Measurements from ENCODE around the gene CCDC93.
"Not testable (repeated sequence)": the region's sequence is repeated elsewhere in the genome, so short reads cannot be mapped to it uniquely, and the experiment has no call there.

CCDC93 gene

DNA sequence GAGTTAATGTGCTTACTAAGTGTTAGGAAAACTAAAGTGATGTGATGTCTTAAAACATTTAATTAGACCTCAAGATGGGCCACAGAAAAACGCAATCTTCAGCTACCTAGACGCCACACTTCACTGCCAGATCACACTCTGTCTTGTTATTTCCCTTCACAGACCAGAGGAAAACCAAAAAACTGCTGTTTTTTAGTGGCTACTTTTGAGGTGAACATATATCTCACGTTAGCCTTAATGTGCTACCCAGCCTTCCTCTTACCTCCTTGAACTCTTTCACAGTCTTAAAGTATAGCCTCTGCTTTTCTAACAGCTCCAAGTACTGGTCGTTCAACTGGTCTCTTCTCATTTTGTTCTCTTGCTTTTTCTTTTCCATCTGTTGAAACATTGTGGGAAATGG lies 83.1 kb downstream of the CCDC93 start:
- no peak for TF ChIP-seq CTCF (IDR thresholded peaks at IDR 0.05; ENCODE audit: insufficient read depth, low read length, poor library complexity, severe bottlenecking)
- DNase-seq (ENCODE audit: extremely low read depth, insufficient read length) = no peak
- Histone ChIP-seq H3K27me3 (replicated peaks; ENCODE audit: control insufficient read depth, insufficient read depth, low read length) (no peaks in the 10 kb centered on the region), H3K36me3 (ENCODE audit: control insufficient read depth, insufficient read depth, low read length) (peaks cover 14% of the 10 kb centered on the region), H3K4me3 (replicated peaks; ENCODE audit: low read depth, low read length) (no peak overlapping the region)

- not testable (repeated sequence) for H3K27me3 ChIP-seq (replicated peaks; ENCODE audit: control insufficient read depth, insufficient read depth, low read length); H3K36me3 ChIP-seq (ENCODE audit: control insufficient read depth, insufficient read depth, low read length); DNase-seq (ENCODE audit: extremely low read depth, insufficient read length); H3K4me3 ChIP-seq (replicated peaks; ENCODE audit: low read depth, low read length)
Observed at GRCh38 chr2:117923471-117923870, 90.4 kb downstream of the CCDC93 start.

DNA sequence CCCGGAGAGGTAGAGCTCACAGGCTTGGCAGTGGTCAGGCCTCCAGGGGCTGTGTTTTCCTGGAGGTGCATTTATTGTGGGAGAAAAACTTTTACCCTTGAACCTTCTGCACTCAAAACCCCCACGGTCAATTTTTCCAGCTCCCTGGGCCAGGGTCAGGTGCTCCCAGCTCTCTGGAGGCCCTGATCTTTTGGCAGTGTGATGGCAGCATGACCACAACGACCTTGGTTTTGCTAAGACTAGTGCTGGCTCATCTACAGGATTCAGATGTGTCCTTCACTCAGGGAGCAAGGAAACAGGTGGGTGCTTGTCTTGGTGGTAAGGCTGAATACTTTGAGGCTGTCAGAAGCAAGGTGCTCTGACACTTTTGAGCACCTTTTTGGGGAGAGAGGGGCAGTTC lies 92.3 kb downstream of the CCDC93 start:
- no peak for DNase-seq (ENCODE audit: extremely low read depth, insufficient read length)
- H3K4me3 ChIP-seq (replicated peaks; ENCODE audit: low read depth, low read length) = no peak overlapping the region
- no peaks in the 10 kb centered on the region for H3K27me3 ChIP-seq (replicated peaks; ENCODE audit: control insufficient read depth, insufficient read depth, low read length)
- TF ChIP-seq CTCF (IDR thresholded peaks at IDR 0.05; ENCODE audit: insufficient read depth, low read length, poor library complexity, severe bottlenecking) = no peak
- H3K36me3 ChIP-seq (ENCODE audit: control insufficient read depth, insufficient read depth, low read length) = peaks cover 8% of the 10 kb centered on the region

DNA sequence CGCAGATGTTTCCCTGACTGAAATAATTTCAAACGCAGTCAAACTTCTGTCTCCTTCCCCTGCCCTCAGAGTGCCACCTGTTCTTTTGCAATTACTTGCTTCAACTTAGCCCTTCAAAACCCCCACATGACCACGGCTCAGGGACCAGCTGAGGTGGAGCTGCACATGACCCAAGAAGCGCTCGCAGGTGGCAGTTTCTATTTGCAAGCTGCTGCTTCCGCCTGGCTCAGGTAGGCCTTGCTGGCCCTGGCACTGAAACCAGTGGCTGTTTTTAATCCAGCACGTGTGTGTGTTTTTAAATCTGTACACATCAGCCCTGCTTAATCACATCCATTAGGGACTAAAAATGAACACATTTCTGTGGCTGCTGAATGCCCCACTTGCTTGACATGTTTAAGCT lies 95.3 kb downstream of the CCDC93 start:
- TF ChIP-seq CTCF (IDR thresholded peaks at IDR 0.05; ENCODE audit: insufficient read depth, low read length, poor library complexity, severe bottlenecking) = no peak
- H3K4me3 ChIP-seq (replicated peaks; ENCODE audit: low read depth, low read length) = no peak overlapping the region
- DNase-seq (ENCODE audit: extremely low read depth, insufficient read length) = no peak
- H3K27me3 ChIP-seq (replicated peaks; ENCODE audit: control insufficient read depth, insufficient read depth, low read length) = no peaks in the 10 kb centered on the region
- peaks cover 8% of the 10 kb centered on the region for H3K36me3 ChIP-seq (ENCODE audit: control insufficient read depth, insufficient read depth, low read length)

GRCh38 chr2:117917223-117917917 lies 96.5 kb downstream of the CCDC93 start:
- Histone ChIP-seq H3K36me3 (ENCODE audit: control insufficient read depth, insufficient read depth, low read length) (peaks cover 8% of the 10 kb centered on the region), H3K27me3 (replicated peaks; ENCODE audit: control insufficient read depth, insufficient read depth, low read length) (no peaks in the 10 kb centered on the region), H3K4me3 (replicated peaks; ENCODE audit: low read depth, low read length) (no peak overlapping the region)
- TF ChIP-seq CTCF (IDR thresholded peaks at IDR 0.05; ENCODE audit: insufficient read depth, low read length, poor library complexity, severe bottlenecking) = no peak
- no peak for DNase-seq (ENCODE audit: extremely low read depth, insufficient read length)

DNA sequence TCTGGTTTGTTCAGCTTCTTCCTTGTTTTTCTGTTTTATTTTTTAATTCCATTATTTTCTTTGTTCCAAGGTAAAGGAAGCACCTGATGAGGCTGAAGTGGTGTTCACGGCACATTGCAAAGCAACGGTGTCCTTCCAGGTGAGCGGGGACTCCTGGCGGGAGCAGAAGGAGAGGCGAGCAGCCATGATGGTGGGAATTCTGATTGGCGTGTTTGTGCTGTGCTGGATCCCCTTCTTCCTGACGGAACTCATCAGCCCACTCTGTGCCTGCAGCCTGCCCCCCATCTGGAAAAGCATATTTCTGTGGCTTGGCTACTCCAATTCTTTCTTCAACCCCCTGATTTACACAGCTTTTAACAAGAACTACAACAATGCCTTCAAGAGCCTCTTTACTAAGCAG lies 110.9 kb downstream of the CCDC93 start:
- TF ChIP-seq CTCF (IDR thresholded peaks at IDR 0.05; ENCODE audit: insufficient read depth, low read length, poor library complexity, severe bottlenecking) = no peak
- H3K36me3 ChIP-seq (ENCODE audit: control insufficient read depth, insufficient read depth, low read length) = no peaks in the 10 kb centered on the region
- no peak overlapping the region for H3K4me3 ChIP-seq (replicated peaks; ENCODE audit: low read depth, low read length)
- H3K27me3 ChIP-seq (replicated peaks; ENCODE audit: control insufficient read depth, insufficient read depth, low read length) = no peaks in the 10 kb centered on the region
- no peak for DNase-seq (ENCODE audit: extremely low read depth, insufficient read length)
